ENCODE measurements around the gene VGLL4. TPM values are rescaled to one million over a fixed set of nuclear protein-coding genes. Genes with fewer than 3 reads are reported as not detected.
"Not testable (repeated sequence)": the region's sequence is repeated elsewhere in the genome, so short reads cannot be mapped to it uniquely, and the experiment has no call there.

Gene VGLL4
- total RNA-seq, 2 experiments from 2014 or later = 34.2 to 35.5 TPM

DNA sequence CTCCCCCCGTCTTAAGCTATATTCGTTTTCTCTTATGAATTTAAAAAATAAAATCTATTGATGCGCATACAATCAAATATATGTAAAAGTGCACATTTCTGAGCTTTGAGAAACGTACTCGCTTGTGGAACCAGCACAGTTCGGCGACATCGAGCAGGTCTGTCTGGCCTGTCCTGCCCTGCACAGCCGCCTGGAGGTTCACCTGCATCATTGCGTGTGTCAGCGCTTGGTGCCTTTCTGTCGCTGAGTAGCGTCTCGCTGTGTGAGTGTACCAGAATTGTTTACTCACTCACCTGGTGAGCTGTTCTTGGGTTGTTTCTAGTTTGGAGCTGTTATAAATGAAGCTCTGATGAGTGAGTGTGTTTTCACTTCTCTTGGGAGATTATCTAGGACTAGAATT lies 104.0 kb downstream of the VGLL4 start:
- CTCF ChIA-PET = interaction anchor here (0.5 to 1.0 kb wide), 2 partner anchors 22 to 57 kb away, joined by 5 to 9 read pairs; no protein-coding TSS in a partner anchor
- no peak overlapping the region for H3K27ac Mint-ChIP-seq

DNA sequence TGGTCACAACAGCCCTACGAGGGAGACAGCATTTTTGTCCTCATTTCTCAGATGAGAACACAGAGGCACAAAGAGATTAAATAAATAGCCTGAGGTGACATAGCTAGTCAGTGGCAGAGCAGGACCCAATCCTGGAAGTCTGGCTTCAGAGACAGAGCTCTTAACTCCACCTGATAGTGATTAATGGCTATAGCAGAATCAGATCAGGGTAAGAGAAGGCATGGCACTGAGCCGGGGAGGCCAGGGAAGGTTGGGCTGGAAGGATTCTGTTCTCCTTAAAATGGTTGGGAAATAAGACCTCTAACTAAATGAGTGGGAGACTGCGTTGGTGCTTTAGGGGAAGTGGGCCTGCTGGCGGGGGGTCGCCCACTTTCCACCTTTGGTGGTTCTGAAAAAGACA lies 104.5 kb downstream of the VGLL4 start:
- no peak for DNase-seq
- no peaks in the 10 kb centered on the region for H3K4me1 Mint-ChIP-seq
- ChIA-PET POLR2A (no interaction called here), CTCF (interaction anchor here (0.5 to 1.0 kb wide), 3 partner anchors 17 to 57 kb away, joined by 3 to 9 read pairs (median 5); no protein-coding TSS in a partner anchor)
- H3K27me3 Mint-ChIP-seq = no peaks in the 10 kb centered on the region
- no peak overlapping the region for H3K4me3 Mint-ChIP-seq
- H3K27ac Mint-ChIP-seq = no peak overlapping the region
- no peaks in the 10 kb centered on the region for H3K9me3 Mint-ChIP-seq
- no peaks in the 10 kb centered on the region for H3K36me3 Mint-ChIP-seq (ENCODE audit: low read depth)

More for the DNA sequence above, 104.0 kb downstream of the VGLL4 start:
- Mint-ChIP-seq H3K4me3 (no peak overlapping the region), H3K4me1 (no peaks in the 10 kb centered on the region), H3K27me3 (no peaks in the 10 kb centered on the region), H3K9me3 (no peaks in the 10 kb centered on the region), H3K36me3 (ENCODE audit: low read depth) (no peaks in the 10 kb centered on the region)
- POLR2A ChIA-PET = no interaction called here
- DNase-seq = no peak

DNA sequence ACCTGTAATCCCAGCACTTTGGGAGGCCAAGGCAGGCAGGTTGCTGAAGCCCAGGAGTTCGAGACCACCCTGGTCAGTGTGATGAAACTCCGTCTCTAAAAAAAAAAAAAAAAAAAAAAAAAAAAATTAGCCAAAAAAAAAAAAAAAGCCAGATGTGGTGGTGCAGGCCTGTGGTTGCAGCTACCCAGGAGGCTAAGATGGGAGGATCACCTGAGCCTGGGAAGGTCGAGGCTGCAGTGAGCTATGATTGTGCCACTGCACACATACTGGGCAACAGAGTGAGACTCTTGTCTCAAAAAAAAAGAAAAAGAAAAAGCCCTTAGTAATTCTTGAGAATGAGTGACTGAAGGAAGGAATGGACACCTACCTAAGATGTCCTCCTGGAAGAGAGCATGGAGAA lies 105.1 kb downstream of the VGLL4 start:
- Mint-ChIP-seq H3K27ac (no peak overlapping the region), H3K9me3 (no peaks in the 10 kb centered on the region), H3K36me3 (ENCODE audit: low read depth) (no peaks in the 10 kb centered on the region), H3K4me3 (no peak overlapping the region), H3K27me3 (no peaks in the 10 kb centered on the region), H3K4me1 (no peaks in the 10 kb centered on the region)
- DNase-seq = no peak
- ChIA-PET POLR2A (no interaction called here), CTCF (interaction anchor here (0.6 to 1.0 kb wide), 6 partner anchors 17 to 1008 kb away, joined by 3 to 5 read pairs (median 4); no protein-coding TSS in a partner anchor)

DNA sequence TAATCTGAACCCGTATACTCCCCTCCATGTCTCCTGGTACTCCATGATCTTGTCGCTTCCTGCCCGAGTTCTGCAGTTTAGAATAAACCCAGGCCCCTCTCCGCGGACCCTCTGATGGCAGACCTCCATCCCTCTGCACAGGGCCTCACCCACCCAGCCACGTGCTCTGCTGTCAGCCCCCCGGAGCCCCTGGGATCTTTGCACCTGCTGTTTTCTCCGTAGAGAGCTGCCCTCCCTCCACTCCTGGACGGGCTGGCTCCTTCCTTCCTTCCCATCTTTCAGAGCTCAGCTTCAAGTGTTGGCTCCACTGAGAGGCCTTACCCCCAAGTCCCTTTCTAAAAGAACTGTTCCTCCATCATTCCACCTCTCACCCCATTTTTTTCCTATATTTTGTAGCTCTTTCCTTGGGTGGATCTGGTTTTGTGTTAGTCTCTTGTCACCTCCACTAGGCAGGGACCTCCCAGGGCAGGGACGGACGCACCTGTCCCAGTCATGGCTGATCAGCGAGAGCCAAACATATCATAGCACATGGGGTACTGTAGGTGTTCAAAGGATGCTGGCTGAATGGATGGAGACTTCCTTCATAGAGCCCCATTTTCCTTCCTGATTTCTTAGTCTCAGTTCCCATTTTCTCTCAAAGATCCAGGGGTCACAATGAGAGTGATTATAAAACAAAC lies 106.6 kb downstream of the VGLL4 start:
- DNase-seq = no peak
- no peaks in the 10 kb centered on the region for H3K27me3 Mint-ChIP-seq
- no peaks in the 10 kb centered on the region for H3K9me3 Mint-ChIP-seq
- CTCF ChIA-PET = interaction anchor here (1.1 to 1.5 kb wide), 2 partner anchors 10 to 17 kb away, joined by 3 read pairs; no protein-coding TSS in a partner anchor
- H3K4me3 Mint-ChIP-seq = no peak overlapping the region
- no peak overlapping the region for H3K27ac Mint-ChIP-seq
- H3K4me1 Mint-ChIP-seq = peaks cover 1% of the 10 kb centered on the region
- no peaks in the 10 kb centered on the region for H3K36me3 Mint-ChIP-seq (ENCODE audit: low read depth)
- POLR2A ChIA-PET = no interaction called here

DNA sequence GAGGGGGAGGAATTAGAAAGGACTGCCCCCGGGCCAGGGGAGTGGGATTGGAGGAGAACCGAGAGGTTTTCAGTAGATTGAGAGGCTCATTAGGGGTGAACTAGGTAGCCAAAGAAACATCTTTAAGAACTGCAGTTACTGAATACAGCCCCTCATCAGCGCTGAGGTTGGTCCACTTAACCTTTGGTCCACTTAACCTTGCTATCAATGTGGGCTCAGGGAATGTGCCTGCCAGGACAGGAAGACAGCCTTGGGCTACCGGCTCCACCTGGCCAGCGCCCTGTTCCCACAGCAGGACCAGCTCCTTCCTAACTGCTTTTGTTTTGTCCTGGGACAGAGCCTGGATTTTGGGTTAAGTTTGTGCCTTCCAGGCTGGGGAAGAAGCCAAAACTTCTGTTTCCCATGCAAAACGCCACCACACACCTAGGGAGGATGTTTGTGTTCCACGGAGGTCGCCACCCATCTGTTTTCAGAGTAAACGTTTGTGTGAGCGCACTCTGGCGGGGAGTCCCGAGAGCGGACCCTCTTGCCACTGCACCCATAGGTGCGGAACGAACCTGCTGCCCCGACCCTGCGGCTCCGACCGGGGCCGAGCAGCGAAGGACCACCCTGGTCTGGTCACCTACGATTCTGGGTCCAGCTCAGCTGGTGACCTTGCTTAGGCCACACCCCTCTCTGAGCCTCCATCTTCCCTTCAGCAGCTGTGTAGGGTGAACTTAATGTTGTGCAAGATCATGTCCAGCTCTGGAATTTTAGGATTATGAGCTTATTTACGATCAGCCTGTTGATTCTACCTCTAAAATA lies 107.4 kb downstream of the VGLL4 start:
- H3K27me3 Mint-ChIP-seq = no peaks in the 10 kb centered on the region
- no peak overlapping the region for H3K4me3 Mint-ChIP-seq
- no peak overlapping the region for H3K27ac Mint-ChIP-seq
- peaks cover 3% of the 10 kb centered on the region for H3K4me1 Mint-ChIP-seq
- CTCF ChIA-PET = interaction anchor here (1.1 to 1.5 kb wide), 2 partner anchors 10 to 17 kb away, joined by 3 read pairs; no protein-coding TSS in a partner anchor
- DNase-seq = no peak
- no peaks in the 10 kb centered on the region for H3K9me3 Mint-ChIP-seq
- POLR2A ChIA-PET = no interaction called here
- no peaks in the 10 kb centered on the region for H3K36me3 Mint-ChIP-seq (ENCODE audit: low read depth)

DNA sequence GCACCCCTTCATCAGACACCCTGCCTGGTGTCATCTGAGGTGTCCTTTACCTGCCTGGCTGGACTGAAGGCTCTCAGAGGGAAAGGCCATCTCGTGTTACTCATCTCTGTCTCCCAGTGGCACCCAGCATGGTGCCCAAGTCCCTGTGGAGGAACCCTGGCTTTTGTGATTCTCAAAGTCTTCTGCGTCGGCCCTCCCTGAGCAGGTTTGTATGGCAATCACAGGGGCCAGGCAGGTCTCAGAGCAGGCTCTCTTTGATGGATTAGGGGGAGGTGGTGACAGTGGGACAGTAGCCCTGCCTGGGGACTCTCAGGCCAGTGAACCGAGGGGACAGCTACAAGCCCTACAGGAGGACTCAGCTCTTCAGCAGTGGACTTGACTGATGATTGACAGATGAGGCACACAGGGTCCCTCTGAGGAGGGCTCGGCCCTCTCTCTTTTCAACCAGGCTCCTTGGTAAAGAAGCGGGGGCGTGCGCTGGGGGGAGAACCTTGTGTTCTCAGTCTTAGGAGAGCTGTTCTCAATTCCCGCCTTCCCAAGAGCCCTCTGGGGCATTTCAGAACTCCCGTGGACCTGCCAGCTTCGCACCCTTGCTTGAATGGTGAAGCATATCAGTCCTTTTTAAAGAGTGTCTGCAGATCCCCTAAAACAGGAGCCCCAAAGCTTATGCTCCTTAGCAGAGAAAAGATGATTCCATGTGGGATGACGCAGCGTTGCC lies 108.3 kb downstream of the VGLL4 start:
- Mint-ChIP-seq H3K9me3 (no peaks in the 10 kb centered on the region), H3K27ac (no peak overlapping the region), H3K36me3 (ENCODE audit: low read depth) (no peaks in the 10 kb centered on the region), H3K4me3 (no peak overlapping the region), H3K27me3 (no peaks in the 10 kb centered on the region), H3K4me1 (peaks cover 3% of the 10 kb centered on the region)
- ChIA-PET POLR2A (no interaction called here), CTCF (no interaction called here)
- no peak for DNase-seq

DNA sequence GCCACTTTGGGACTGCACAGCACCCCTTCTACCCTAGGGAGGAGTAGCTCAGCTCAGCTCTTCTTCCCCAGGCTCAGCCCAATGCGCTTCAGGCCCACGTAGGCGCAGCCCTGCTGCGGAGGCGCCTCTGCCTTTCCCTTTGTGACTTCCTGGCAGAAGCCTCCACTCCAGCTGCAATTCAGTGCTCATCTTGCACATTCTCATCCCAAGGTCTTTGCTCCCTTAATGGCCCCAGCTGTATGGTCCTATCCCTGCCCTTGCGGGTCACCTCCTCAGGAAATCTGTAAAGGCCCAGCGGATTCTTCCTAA lies 109.0 kb downstream of the VGLL4 start:
- H3K4me3 Mint-ChIP-seq = no peak overlapping the region
- H3K36me3 Mint-ChIP-seq (ENCODE audit: low read depth) = no peaks in the 10 kb centered on the region
- ChIA-PET POLR2A (no interaction called here), CTCF (no interaction called here)
- no peak for DNase-seq
- H3K4me1 Mint-ChIP-seq = peaks cover 3% of the 10 kb centered on the region
- H3K27me3 Mint-ChIP-seq = no peaks in the 10 kb centered on the region
- no peak overlapping the region for H3K27ac Mint-ChIP-seq
- no peaks in the 10 kb centered on the region for H3K9me3 Mint-ChIP-seq

DNA sequence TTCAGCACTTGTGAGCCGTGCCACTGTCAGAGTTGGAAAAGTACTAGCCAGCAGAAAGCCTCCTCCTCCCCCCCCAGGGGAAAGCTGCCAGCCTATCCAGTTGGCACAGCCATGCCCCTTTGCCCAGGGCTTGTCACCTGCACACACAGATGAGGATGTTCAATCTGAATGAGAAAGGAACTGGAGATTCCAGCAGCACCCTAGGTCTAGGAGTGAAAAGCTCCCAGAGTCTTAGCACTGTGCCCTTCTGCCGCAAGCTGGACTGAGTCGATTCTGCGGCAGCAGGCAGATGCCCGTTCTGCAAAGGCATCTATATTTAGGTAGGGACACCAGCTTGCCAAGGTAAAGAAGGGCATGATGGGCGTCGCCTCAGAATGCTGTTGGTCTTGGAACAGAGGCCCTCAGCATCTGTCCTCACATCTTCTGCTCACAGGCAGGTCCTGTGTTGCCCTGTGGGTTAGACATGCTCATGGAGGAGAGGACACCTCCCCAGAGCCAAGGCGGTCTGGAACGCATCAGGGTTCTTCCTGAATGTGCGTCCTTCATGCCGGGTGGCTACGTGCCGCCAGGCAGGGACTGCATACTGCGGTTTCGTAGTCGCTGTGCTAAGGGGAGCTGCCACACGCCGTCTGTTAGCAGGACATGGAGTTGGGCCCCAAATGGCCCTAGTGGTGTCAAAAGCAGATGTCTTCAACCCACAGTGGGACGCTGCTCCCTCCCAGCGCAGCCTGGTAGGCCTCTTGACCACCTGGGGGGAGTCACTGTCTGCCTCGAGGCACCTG lies 109.5 kb downstream of the VGLL4 start:
- no peaks in the 10 kb centered on the region for H3K27me3 Mint-ChIP-seq
- H3K36me3 Mint-ChIP-seq (ENCODE audit: low read depth) = no peaks in the 10 kb centered on the region
- CTCF ChIA-PET = interaction anchor here (0.5 kb wide), 1 partner anchor 166 kb away, joined by 3 read pairs; no protein-coding TSS in a partner anchor
- no peak overlapping the region for H3K4me3 Mint-ChIP-seq
- POLR2A ChIA-PET = no interaction called here
- H3K27ac Mint-ChIP-seq = no peak overlapping the region
- DNase-seq = no peak
- H3K9me3 Mint-ChIP-seq = no peaks in the 10 kb centered on the region
- peaks cover 3% of the 10 kb centered on the region for H3K4me1 Mint-ChIP-seq

DNA sequence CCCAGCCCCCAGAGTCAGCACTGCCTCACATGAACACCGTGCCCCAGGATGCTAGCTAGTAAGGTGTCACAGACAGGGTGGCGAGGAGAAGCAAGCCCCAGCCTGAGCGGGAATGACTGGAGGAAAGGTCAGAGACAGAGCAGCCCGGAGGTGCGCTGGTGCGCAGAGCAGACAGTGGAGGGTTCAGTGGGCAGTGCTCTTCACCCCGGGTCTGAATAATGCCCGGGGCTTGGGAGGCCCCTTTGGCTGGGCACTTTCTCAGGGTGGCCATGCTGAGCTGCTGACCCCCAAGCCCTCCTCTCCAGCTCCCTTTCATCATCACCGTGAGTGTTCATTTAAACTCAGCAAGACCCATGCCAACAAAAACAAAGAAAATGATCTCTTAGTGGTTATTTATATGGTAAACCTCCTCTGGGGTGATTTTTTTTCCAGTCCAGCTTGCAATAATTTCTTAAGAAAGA lies 110.8 kb downstream of the VGLL4 start:
- peaks cover 4% of the 10 kb centered on the region for H3K9me3 Mint-ChIP-seq
- ChIA-PET POLR2A (no interaction called here), CTCF (no interaction called here)
- H3K36me3 Mint-ChIP-seq (ENCODE audit: low read depth) = peaks cover 1% of the 10 kb centered on the region
- DNase-seq = no peak
- peaks cover 3% of the 10 kb centered on the region for H3K4me1 Mint-ChIP-seq
- no peaks in the 10 kb centered on the region for H3K27me3 Mint-ChIP-seq
- H3K4me3 Mint-ChIP-seq = no peak overlapping the region
- no peak overlapping the region for H3K27ac Mint-ChIP-seq

DNA sequence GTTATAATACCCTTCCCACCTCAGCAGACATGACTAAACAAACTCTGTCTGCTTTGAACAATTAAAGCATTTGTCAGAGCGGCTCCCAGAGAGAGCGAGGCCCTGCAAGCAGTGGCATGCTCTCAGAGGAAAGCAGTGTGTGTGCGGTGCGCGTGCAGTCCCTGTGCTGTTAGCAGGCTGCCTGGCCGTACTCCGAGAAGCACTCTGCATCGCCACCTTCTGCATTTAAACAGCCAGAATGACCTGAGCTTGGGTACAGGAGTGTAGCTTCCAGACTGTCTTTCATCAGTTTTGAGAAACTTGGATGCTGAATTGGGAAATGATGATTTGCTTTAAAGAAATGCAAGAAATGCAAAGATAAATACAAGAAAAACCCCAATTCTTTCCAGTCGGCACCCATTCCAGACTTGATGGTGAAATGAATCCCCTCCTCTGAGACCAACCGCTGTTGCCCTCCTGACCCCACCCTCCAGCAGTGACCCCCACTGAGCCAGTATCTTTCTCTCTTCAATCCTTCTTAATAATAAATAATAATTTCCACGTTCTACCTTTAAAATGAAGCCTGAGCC lies 113.5 kb downstream of the VGLL4 start:
- Mint-ChIP-seq H3K27me3 (no peaks in the 10 kb centered on the region), H3K4me3 (no peak overlapping the region), H3K4me1 (peaks cover 3% of the 10 kb centered on the region), H3K27ac (no peak overlapping the region), H3K36me3 (ENCODE audit: low read depth) (peaks cover 3% of the 10 kb centered on the region), H3K9me3 (peaks cover 5% of the 10 kb centered on the region)
- ChIA-PET CTCF (no interaction called here), POLR2A (no interaction called here)
- DNase-seq = no peak

DNA sequence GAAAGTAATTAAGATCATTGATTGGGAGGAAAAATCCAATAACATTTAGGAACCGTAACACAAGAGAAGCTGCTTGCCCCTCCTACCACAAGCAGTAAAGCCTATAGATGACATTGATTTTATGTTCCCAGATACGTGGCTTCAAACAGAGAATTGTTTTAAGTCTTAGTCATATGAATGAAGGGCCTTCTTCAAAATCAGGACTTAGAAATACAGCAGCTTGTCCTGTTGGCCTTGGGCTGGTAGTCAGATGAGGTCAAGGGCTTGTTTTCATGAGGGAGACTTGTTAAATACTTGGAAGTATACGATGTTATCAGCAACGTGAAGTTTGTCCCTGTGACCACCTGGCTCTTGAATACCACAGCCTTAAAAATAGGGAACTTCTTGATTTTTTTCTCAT lies 114.4 kb downstream of the VGLL4 start:
- ChIA-PET POLR2A (no interaction called here), CTCF (no interaction called here)
- Mint-ChIP-seq H3K27me3 (no peaks in the 10 kb centered on the region), H3K4me1 (peaks cover 3% of the 10 kb centered on the region), H3K9me3 (peaks cover 5% of the 10 kb centered on the region), H3K36me3 (ENCODE audit: low read depth) (peaks cover 3% of the 10 kb centered on the region), H3K27ac (no peak overlapping the region), H3K4me3 (no peak overlapping the region)
- no peak for DNase-seq

DNA sequence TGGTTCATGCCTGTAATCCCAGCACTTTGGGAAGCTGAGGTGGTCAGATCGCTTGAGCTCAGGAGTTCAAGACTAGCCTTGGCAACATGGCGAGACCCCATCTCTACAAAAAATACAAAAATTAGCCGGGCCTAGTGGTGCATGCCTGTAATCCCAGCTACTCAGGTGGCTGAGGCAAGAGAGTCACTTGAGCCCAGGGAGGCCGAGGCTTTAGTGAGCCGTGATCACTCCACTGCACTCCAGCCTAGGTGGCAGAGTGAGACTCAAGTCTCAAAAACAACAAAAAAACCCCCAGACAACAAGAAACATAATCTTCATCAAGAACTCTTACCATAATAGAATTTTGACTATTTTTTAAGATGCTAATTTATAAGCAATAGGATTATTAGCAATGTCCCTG lies 117.6 kb downstream of the VGLL4 start:
- H3K27me3 Mint-ChIP-seq; DNase-seq; H3K4me1 Mint-ChIP-seq; H3K36me3 Mint-ChIP-seq (ENCODE audit: low read depth); H3K4me3 Mint-ChIP-seq; POLR2A ChIA-PET; H3K27ac Mint-ChIP-seq; H3K9me3 Mint-ChIP-seq; CTCF ChIA-PET: not testable (repeated sequence)

All from activated CD4-positive, alpha-beta T cell treated with anti-CD3 and anti-CD28 coated beads, Interleukin-2, amount 10 ng/mL, durations not matched to agents 7 days and 5 days (primary cell).